ENCODE data around the gene SEZ6. TPM values are rescaled to one million over a fixed set of nuclear protein-coding genes. Genes with fewer than 3 reads are reported as not detected.

SEZ6 gene
- total RNA-seq, 1 experiment from 2014 or later = not detected

DNA sequence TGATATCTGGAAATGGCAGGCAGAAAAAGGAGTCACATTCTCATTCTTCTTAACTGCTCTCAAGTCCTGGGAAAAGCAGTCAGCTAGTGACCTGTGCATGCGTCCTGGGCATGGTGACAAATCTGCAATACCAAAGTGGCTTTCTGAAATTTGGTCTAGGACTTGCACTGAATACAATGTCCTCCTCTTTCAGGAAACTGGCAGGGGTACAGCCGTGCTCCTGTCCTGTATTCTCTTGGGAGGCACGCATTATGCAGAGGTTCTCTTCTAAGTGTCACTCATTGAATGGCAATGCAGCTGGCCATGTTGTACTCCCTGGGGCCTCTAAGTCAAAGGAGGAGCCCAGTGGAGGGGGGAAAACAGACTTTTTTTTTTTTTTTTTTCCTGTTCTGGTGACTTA lies 65.2 kb downstream of the SEZ6 start:
- H3K9me3 Mint-ChIP-seq (ENCODE audit: low read depth, unreplicated experiment) = no peaks in the 10 kb centered on the region
- CTCF ChIA-PET = interaction anchor here (0.5 to 0.6 kb wide), 2 partner anchors 54 to 114 kb away, joined by 3 to 5 read pairs; no protein-coding TSS in a partner anchor
- TF ChIP-seq, protein P1, sequence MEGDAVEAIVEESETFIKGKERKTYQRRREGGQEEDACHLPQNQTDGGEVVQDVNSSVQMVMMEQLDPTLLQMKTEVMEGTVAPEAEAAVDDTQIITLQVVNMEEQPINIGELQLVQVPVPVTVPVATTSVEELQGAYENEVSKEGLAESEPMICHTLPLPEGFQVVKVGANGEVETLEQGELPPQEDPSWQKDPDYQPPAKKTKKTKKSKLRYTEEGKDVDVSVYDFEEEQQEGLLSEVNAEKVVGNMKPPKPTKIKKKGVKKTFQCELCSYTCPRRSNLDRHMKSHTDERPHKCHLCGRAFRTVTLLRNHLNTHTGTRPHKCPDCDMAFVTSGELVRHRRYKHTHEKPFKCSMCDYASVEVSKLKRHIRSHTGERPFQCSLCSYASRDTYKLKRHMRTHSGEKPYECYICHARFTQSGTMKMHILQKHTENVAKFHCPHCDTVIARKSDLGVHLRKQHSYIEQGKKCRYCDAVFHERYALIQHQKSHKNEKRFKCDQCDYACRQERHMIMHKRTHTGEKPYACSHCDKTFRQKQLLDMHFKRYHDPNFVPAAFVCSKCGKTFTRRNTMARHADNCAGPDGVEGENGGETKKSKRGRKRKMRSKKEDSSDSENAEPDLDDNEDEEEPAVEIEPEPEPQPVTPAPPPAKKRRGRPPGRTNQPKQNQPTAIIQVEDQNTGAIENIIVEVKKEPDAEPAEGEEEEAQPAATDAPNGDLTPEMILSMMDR (IDR thresholded peaks at IDR 0.05; ENCODE audit: unreplicated experiment) = no peak
- no peak overlapping the region for H3K27ac Mint-ChIP-seq (ENCODE audit: unreplicated experiment)
- peaks cover 9% of the 10 kb centered on the region for H3K36me3 Mint-ChIP-seq (ENCODE audit: insufficient read depth, unreplicated experiment)
- intact Hi-C loops (cut with micrococcal nuclease; ENCODE audit: unreplicated experiment) = no loop called here
- H3K27me3 Mint-ChIP-seq (ENCODE audit: unreplicated experiment) = no peaks in the 10 kb centered on the region
- H3K4me1 Mint-ChIP-seq (ENCODE audit: low read depth, unreplicated experiment) = peaks cover 14% of the 10 kb centered on the region
- H3K4me3 Mint-ChIP-seq (ENCODE audit: low read depth, unreplicated experiment) = no peak overlapping the region
- BruUV-seq (replicated peaks) = no TSS peak
- no peak for DNase-seq

DNA sequence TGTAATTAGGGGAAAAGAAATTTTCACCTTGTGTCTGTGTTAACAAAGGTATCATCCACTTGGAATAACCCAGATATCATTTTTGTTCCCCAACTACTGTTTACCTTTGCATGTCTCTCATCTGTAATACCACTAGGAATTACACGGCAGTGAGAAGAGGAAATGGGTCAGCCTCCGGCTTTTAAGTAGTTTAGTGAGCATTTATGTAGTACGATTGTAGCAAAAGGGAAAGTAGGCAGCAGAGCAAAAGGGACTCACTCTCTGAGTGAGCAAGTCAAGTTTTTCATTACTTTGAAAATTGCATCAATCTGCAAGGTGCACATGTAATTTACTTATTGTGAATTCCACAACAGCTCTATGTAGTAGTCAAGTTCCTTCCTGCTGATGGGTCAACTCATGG lies 65.7 kb downstream of the SEZ6 start:
- intact Hi-C loops (cut with micrococcal nuclease; ENCODE audit: unreplicated experiment) = no loop called here
- no peaks in the 10 kb centered on the region for H3K9me3 Mint-ChIP-seq (ENCODE audit: low read depth, unreplicated experiment)
- H3K4me1 Mint-ChIP-seq (ENCODE audit: low read depth, unreplicated experiment) = peaks cover 14% of the 10 kb centered on the region
- no TSS peak for BruUV-seq (replicated peaks)
- H3K27ac Mint-ChIP-seq (ENCODE audit: unreplicated experiment) = no peak overlapping the region
- H3K4me3 Mint-ChIP-seq (ENCODE audit: low read depth, unreplicated experiment) = no peak overlapping the region
- H3K36me3 Mint-ChIP-seq (ENCODE audit: insufficient read depth, unreplicated experiment) = peaks cover 9% of the 10 kb centered on the region
- H3K27me3 Mint-ChIP-seq (ENCODE audit: unreplicated experiment) = no peaks in the 10 kb centered on the region
- TF ChIP-seq, protein P1 (IDR thresholded peaks at IDR 0.05; ENCODE audit: unreplicated experiment) = no peak
- no peak for DNase-seq
- CTCF ChIA-PET = no interaction called here

- H3K4me3 Mint-ChIP-seq (ENCODE audit: low read depth, unreplicated experiment) = no peak overlapping the region
- peaks cover 8% of the 10 kb centered on the region for H3K36me3 Mint-ChIP-seq (ENCODE audit: insufficient read depth, unreplicated experiment)
- H3K27me3 Mint-ChIP-seq (ENCODE audit: unreplicated experiment) = no peaks in the 10 kb centered on the region
- TF ChIP-seq, protein P1 (IDR thresholded peaks at IDR 0.05; ENCODE audit: unreplicated experiment) = no peak
- CTCF ChIA-PET = no interaction called here
- no peak for DNase-seq
- H3K4me1 Mint-ChIP-seq (ENCODE audit: low read depth, unreplicated experiment) = peaks cover 14% of the 10 kb centered on the region
- no peaks in the 10 kb centered on the region for H3K9me3 Mint-ChIP-seq (ENCODE audit: low read depth, unreplicated experiment)
- no peak overlapping the region for H3K27ac Mint-ChIP-seq (ENCODE audit: unreplicated experiment)
- intact Hi-C loops (cut with micrococcal nuclease; ENCODE audit: unreplicated experiment) = no loop called here
- BruUV-seq (replicated peaks) = no TSS peak
These were observed 67.3 kb downstream of the SEZ6 start for GRCh38 chr17:28938552-28938951.

GRCh38 chr17:28937044-28937729 lies 68.6 kb downstream of the SEZ6 start:
- CTCF ChIA-PET = interaction anchor here (0.9 to 1.3 kb wide), 6 partner anchors 11 to 217 kb away, joined by 3 to 6 read pairs (median 4); partner anchors contain the start of gene RPL23A
- no TSS peak for BruUV-seq (replicated peaks)
- no peaks in the 10 kb centered on the region for H3K9me3 Mint-ChIP-seq (ENCODE audit: low read depth, unreplicated experiment)
- no peaks in the 10 kb centered on the region for H3K27me3 Mint-ChIP-seq (ENCODE audit: unreplicated experiment)
- H3K27ac Mint-ChIP-seq (ENCODE audit: unreplicated experiment) = peak overlapping the region; percentile 60
- peaks cover 14% of the 10 kb centered on the region for H3K4me1 Mint-ChIP-seq (ENCODE audit: low read depth, unreplicated experiment)
- intact Hi-C loops (cut with micrococcal nuclease; ENCODE audit: unreplicated experiment) = no loop called here
- H3K4me3 Mint-ChIP-seq (ENCODE audit: low read depth, unreplicated experiment) = peak overlapping the region; percentile 28
- no peaks in the 10 kb centered on the region for H3K36me3 Mint-ChIP-seq (ENCODE audit: insufficient read depth, unreplicated experiment)
- TF ChIP-seq, protein P1 (IDR thresholded peaks at IDR 0.05; ENCODE audit: unreplicated experiment) = no peak
- peak; percentile 57 for DNase-seq
